Calu3 (cell line): ENCODE results near the gene DDX42. TPM values are rescaled to one million over a fixed set of nuclear protein-coding genes. Genes with fewer than 3 reads are reported as not detected.

Experiments used
- BruUV-seq: library from RNA; stranded (reverse); fragments of 400-500 nt; replicated peaks from 2 replicates; lab custom pipeline; 2021; lab: Mats Ljungman, UMichigan
- CTCF ChIA-PET: fragments of 300-600 bp; sonication (Branson Sonifier 250); formaldehyde crosslinking; loops from one replicate; lab custom pipeline; 2022; ENCODE audit warnings: antibody characterized with exemption; lab: Charles Lee
- DNase-seq: peaks from one replicate; pipeline ENCODE4 v3.0.0; 2022
- H3K27ac Mint-ChIP-seq: one replicate; pipeline ENCODE4 v1.8.0; 2022; ENCODE audit warnings: mixed read lengths; ENCODE audit not compliant: unreplicated experiment
- H3K27me3 Mint-ChIP-seq: one replicate; pipeline ENCODE4 v1.8.0; 2022; ENCODE audit warnings: mixed read lengths; ENCODE audit not compliant: unreplicated experiment
- H3K36me3 Mint-ChIP-seq: one replicate; pipeline ENCODE4 v1.8.0; 2022; ENCODE audit warnings: mild to moderate bottlenecking, moderate library complexity, mixed read lengths; ENCODE audit not compliant: insufficient read depth, unreplicated experiment
- H3K4me1 Mint-ChIP-seq: one replicate; pipeline ENCODE4 v1.8.0; 2022; ENCODE audit warnings: mild to moderate bottlenecking, low read depth, mixed read lengths; ENCODE audit not compliant: unreplicated experiment
- H3K4me3 Mint-ChIP-seq: one replicate; pipeline ENCODE4 v1.8.0; 2022; ENCODE audit warnings: mild to moderate bottlenecking, low read depth, moderate library complexity, mixed read lengths; ENCODE audit not compliant: unreplicated experiment
- H3K9me3 Mint-ChIP-seq: one replicate; pipeline ENCODE4 v1.8.0; 2022; ENCODE audit warnings: low read depth, mixed read lengths; ENCODE audit not compliant: unreplicated experiment
- intact Hi-C: fragments of 100-400 bp; cut with micrococcal nuclease; formaldehyde crosslinking; loops from one replicate; pipeline ENCODE4 v1.10.0; 2022; ENCODE audit not compliant: unreplicated experiment
- total RNA-seq: library from RNA; stranded (reverse); gene quantifications from 2 replicates; pipeline ENCODE4 v1.2.3, GENCODE V29; 2022
- TF ChIP-seq, protein P1 (sequence below): fragments of 200-600 bp; IDR thresholded peaks from one replicate; pipeline ENCODE4 v1.8.0; 2022; ENCODE audit warnings: antibody characterized with exemption; ENCODE audit not compliant: unreplicated experiment

DDX42 gene
- total RNA-seq, 1 experiment from 2014 or later = 99.5 TPM

DNA sequence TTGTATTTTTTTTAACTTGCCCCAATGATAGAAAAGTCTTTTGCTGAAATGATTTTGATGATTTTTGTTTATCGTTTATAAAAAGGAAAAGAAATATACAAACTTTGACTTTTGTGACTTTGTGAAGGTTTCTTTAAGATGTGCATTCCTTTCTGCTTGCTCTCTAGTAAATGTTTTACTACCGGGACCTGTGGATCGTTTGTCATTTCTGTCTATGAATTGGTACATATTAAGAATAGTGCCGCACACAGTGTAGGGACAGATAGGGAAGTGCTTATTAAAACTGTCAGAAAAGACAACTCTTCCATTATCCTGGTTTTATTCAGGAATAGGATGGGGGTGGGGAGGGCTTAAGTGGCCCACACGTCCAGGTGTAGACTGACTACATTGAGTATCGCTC lies 45.2 kb downstream of the DDX42 start:
- peaks cover 80% of the 10 kb centered on the region for H3K36me3 Mint-ChIP-seq
- CTCF ChIA-PET = no interaction called here
- no peaks in the 10 kb centered on the region for H3K9me3 Mint-ChIP-seq
- peak overlapping the region; percentile 59 for H3K27ac Mint-ChIP-seq
- TF ChIP-seq, protein P1, sequence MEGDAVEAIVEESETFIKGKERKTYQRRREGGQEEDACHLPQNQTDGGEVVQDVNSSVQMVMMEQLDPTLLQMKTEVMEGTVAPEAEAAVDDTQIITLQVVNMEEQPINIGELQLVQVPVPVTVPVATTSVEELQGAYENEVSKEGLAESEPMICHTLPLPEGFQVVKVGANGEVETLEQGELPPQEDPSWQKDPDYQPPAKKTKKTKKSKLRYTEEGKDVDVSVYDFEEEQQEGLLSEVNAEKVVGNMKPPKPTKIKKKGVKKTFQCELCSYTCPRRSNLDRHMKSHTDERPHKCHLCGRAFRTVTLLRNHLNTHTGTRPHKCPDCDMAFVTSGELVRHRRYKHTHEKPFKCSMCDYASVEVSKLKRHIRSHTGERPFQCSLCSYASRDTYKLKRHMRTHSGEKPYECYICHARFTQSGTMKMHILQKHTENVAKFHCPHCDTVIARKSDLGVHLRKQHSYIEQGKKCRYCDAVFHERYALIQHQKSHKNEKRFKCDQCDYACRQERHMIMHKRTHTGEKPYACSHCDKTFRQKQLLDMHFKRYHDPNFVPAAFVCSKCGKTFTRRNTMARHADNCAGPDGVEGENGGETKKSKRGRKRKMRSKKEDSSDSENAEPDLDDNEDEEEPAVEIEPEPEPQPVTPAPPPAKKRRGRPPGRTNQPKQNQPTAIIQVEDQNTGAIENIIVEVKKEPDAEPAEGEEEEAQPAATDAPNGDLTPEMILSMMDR = no peak
- H3K27me3 Mint-ChIP-seq = no peaks in the 10 kb centered on the region
- no TSS peak for BruUV-seq
- H3K4me3 Mint-ChIP-seq = peak overlapping the region; percentile 32
- no peak for DNase-seq
- intact Hi-C loops = no loop called here
- H3K4me1 Mint-ChIP-seq = peaks cover 29% of the 10 kb centered on the region

DNA sequence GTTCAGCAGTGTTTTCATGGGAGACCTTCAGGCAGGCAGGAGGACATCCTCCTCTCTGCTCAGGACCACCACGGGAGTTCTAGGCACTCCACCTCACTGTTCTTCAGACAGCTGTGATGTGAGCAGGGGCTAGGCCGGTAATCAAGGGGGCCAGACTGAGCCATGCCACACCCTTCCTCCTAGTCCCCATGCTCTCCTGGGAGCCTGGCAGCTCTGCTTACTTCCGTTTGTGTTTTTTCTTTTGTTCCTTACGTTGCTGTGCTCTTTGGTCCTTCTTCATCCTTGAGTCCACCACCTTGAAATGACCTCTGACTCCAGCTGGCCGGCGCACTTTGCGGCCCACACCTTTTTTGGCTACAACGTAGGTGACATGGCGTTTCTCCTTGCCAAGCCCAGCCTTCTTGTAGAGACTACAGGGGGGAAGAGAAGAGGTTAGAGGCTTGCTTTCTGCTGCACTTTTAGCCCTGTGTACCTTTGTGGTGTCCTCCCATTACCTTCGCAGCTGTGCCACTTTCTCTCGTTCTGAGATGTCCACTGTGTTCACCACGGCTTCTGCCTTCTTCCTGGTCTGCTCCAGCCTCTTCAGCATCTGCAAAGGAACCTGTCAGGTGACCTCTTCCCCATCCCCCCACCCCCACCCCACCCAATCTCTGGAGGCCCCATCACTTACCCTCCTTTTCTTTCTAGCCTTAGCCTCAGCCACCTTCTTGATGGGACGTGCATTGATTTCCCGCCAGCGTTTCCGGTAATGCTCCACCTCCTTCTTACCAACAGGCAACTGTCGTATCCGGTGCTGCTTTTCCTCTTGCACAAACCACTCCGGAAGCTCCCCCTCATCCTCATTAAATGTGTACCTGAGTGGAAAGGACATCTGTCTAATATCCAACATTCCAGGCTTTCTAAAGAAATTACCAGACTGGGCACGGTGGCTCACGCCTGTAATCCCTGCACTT lies 45.9 kb downstream of the DDX42 start:
- intact Hi-C loops = no loop called here
- H3K27ac Mint-ChIP-seq = peak overlapping the region; percentile 59

DNA sequence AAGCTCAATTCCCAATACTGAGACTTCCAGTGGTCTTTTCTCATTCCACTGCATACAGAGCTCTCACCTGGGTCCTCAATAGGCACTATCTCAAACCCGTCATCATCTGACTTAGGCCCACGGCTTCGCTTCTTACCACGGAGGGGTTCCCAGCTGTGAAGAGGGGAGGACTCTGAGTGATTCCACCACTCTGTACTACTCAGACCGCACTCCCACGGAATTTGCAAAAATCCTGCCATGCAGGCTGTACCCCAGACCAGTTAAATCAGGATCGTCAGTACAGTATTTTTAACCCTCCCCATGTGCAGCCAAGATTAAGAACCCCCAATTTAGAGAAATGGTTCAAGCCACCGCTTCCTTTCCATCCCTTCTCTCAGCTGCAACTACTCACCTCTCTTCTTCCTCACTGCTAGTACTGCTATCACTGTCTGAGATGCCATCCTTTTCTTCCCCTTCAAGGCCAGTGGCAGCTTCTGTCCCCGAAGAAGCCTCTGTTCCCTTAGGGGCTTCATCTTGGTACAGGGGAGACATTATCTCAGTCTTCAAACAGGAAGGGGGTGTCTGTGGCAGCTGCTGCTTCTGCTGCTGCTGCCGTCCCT lies 47.1 kb downstream of the DDX42 start:
- peaks cover 29% of the 10 kb centered on the region for H3K4me1 Mint-ChIP-seq
- no peaks in the 10 kb centered on the region for H3K9me3 Mint-ChIP-seq
- no peak overlapping the region for H3K27ac Mint-ChIP-seq
- H3K27me3 Mint-ChIP-seq = no peaks in the 10 kb centered on the region
- TF ChIP-seq, protein P1 = no peak
- no peak for DNase-seq
- CTCF ChIA-PET = no interaction called here
- H3K36me3 Mint-ChIP-seq = peaks cover 85% of the 10 kb centered on the region
- no peak overlapping the region for H3K4me3 Mint-ChIP-seq
- no TSS peak for BruUV-seq
- intact Hi-C loops = no loop called here

More for the DNA sequence above, 45.9 kb downstream of the DDX42 start:
- CTCF ChIA-PET = no interaction called here
- Mint-ChIP-seq H3K4me1 (peaks cover 29% of the 10 kb centered on the region), H3K36me3 (peaks cover 81% of the 10 kb centered on the region), H3K27me3 (no peaks in the 10 kb centered on the region), H3K4me3 (peak overlapping the region; percentile 32), H3K9me3 (no peaks in the 10 kb centered on the region)
- BruUV-seq = TSS peak; percentile 80
- TF ChIP-seq, protein P1 = no peak
- DNase-seq = no peak

DNA sequence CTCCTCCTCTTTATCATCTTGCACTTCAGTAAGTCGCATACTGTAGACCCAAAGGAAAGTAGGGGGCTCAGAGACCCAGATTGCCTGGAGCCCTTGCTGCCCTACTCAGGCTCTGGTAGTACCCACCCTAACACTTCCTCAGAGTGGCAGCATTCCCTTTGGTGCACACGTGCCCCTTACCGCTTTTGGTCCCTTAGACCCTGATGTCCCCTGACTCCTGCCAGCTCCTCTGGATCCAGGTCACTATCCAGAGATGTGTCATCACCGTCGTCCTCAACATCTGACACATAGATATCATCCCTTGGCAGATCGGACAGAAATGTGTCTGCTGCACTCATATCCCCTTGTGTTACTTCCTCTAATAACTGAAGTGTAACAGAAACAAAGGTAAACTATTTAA lies 47.8 kb downstream of the DDX42 start:
- intact Hi-C loops = no loop called here
- H3K27ac Mint-ChIP-seq = no peak overlapping the region
- TF ChIP-seq, protein P1 = no peak
- H3K4me1 Mint-ChIP-seq = peaks cover 29% of the 10 kb centered on the region
- no peak for DNase-seq
- H3K9me3 Mint-ChIP-seq = no peaks in the 10 kb centered on the region
- no TSS peak for BruUV-seq
- no peak overlapping the region for H3K4me3 Mint-ChIP-seq
- no peaks in the 10 kb centered on the region for H3K27me3 Mint-ChIP-seq
- H3K36me3 Mint-ChIP-seq = peaks cover 89% of the 10 kb centered on the region
- CTCF ChIA-PET = no interaction called here
